Ovary (tissue), 1 donor: ENCODE measurements around the gene HAPLN1.

Source experiments
- EP300 ChIP-seq: sonication (generic); formaldehyde crosslinking; IDR thresholded peaks from one replicate; pipeline ENCODE4 v1.6.1; 2017; ENCODE audit warnings: antibody characterized with exemption
- POLR2A ChIP-seq: fragments of 450-650 bp; IDR thresholded peaks from one replicate; pipeline ENCODE4 v1.6.1; 2017; ENCODE audit warnings: antibody characterized with exemption, mild to moderate bottlenecking, moderate library complexity

DNA sequence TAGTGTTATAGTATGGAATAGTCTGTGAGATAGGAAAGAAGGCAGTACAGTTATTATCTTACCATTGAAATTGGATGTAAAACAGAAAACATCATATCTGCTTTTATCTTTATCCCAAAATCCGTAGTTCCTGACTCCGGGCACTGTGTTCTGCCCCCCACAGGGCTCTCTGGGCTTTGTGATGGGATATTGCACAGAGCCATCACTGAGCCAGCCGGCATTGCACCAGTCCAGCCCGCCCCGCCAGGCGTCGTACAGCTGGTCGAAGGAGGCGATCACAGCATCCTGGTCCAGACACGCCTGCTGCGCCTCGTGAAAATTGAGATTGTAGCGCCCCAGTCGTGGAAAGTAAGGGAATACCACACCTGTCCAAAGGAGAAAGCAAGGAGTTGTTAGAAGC, 76.4 kb downstream of the HAPLN1 start:
- TF ChIP-seq EP300: no peak
- TF ChIP-seq POLR2A: no peak
